Endothelial cell of umbilical vein (primary cell): Measurements from ENCODE around the gene CDC42EP4. TPM values are rescaled to one million over a fixed set of nuclear protein-coding genes. Genes with fewer than 3 reads are reported as not detected.

Experiments
- BruUV-seq: library from RNA; stranded (reverse); fragments of 400-500 nt; replicated peaks from 2 replicates; lab custom pipeline; 2021; lab: Mats Ljungman, UMichigan
- CTCF ChIA-PET: fragments of 300-600, 350-600 bp; sonication (Branson Sonifier 250); formaldehyde crosslinking; loops from one replicate; lab custom pipeline; 2021; ENCODE audit warnings: antibody characterized with exemption, inconsistent platforms; lab: Charles Lee
- POLR2A ChIA-PET: fragments of 300-600, 350-600 bp; sonication (Branson Sonifier 250); formaldehyde crosslinking; loops from one replicate; lab custom pipeline; 2021; ENCODE audit warnings: antibody characterized with exemption, inconsistent platforms; lab: Charles Lee
- DNase-seq: peaks from one replicate; pipeline ENCODE4 v3.0.0-alpha.2; 2011; ENCODE audit warnings: low read depth, low spot score
- FAIRE-seq: peaks from 2 replicates; lab custom pipeline; 2011; peaks lifted over from hg19 to GRCh38; lab: Jason Lieb, UNC
- H2AFZ ChIP-seq: 2 replicates; pipeline ENCODE4 v1.6.0; 2012; ENCODE audit warnings: low read depth, low read length, control low read depth, inconsistent platforms
- H3K27ac ChIP-seq: 2 replicates; pipeline ENCODE4 v1.5.1; 2011; ENCODE audit warnings: low read depth, mild to moderate bottlenecking, control low read depth, low read length, moderate library complexity; ENCODE audit not compliant: insufficient read depth
- H3K27me3 ChIP-seq, 2 experiments: 2 replicates each; pipeline versions ENCODE4 v1.6.0 to v1.6.1; 2011; ENCODE audit warnings: low read length in 2 of 2, mixed read lengths in 1 of 2; ENCODE audit not compliant: control insufficient read depth in 2 of 2, insufficient read depth in 2 of 2
- H3K36me3 ChIP-seq, 2 experiments: 2 replicates in 1 of 2; 3 replicates in 1 of 2; pipeline ENCODE4 v1.5.1; 2011; ENCODE audit warnings: low read length in 2 of 2, mild to moderate bottlenecking in 1 of 2, moderate library complexity in 1 of 2; ENCODE audit not compliant: control insufficient read depth in 2 of 2, insufficient read depth in 2 of 2; ENCODE audit errors: extremely low read depth in 1 of 2
- H3K4me1 ChIP-seq: 3 replicates; pipeline ENCODE4 v1.5.1; 2011; ENCODE audit warnings: mild to moderate bottlenecking, low read length; ENCODE audit not compliant: control insufficient read depth, insufficient read depth; ENCODE audit errors: extremely low read depth
- H3K4me2 ChIP-seq: 2 replicates; pipeline ENCODE4 v1.6.1; 2011; ENCODE audit warnings: low read length, control low read depth, mixed read lengths; ENCODE audit not compliant: insufficient read depth
- H3K4me3 ChIP-seq, 3 experiments: fragments of 200-600 bp in 1 of 3; sonication (generic), shearing (Covaris generic) in 1 of 3; replicated peaks in 1 of 3; 2 replicates each; pipeline ENCODE4 v1.5.1; 2011 to 2016; ENCODE audit warnings: control low read depth in 3 of 3, low read length in 3 of 3, mild to moderate bottlenecking in 2 of 3, inconsistent platforms in 1 of 3, low read depth in 1 of 3, moderate library complexity in 1 of 3; ENCODE audit not compliant: insufficient read depth in 1 of 3
- H3K79me2 ChIP-seq: 2 replicates; pipeline ENCODE4 v1.6.0; 2012; ENCODE audit warnings: low read length, inconsistent platforms; ENCODE audit not compliant: control insufficient read depth, insufficient read depth
- H3K9ac ChIP-seq: replicated peaks from 2 replicates; pipeline ENCODE3; 2011; ENCODE audit warnings: low read length, control low read depth; ENCODE audit not compliant: insufficient read depth; ENCODE audit errors: extremely low read depth
- H3K9me1 ChIP-seq: replicated peaks from 3 replicates; pipeline ENCODE4 v1.6.0; 2011; ENCODE audit warnings: mild to moderate bottlenecking, low read length; ENCODE audit not compliant: control insufficient read depth, insufficient read depth; ENCODE audit errors: extremely low read depth
- H3K9me3 ChIP-seq: replicated peaks from 2 replicates; pipeline ENCODE4 v1.5.1; 2012; ENCODE audit warnings: low read length, inconsistent platforms; ENCODE audit not compliant: control insufficient read depth, insufficient read depth
- H4K20me1 ChIP-seq: replicated peaks from 2 replicates; pipeline ENCODE3; 2011; ENCODE audit warnings: mild to moderate bottlenecking, low read length; ENCODE audit not compliant: control insufficient read depth, insufficient read depth; ENCODE audit errors: extremely low read depth
- EZH2 ChIP-seq: IDR thresholded peaks from 2 replicates; pipeline ENCODE4 v1.6.1; 2012; ENCODE audit warnings: borderline replicate concordance, low read depth, mild to moderate bottlenecking, moderate library complexity, low read length, inconsistent platforms; ENCODE audit not compliant: severe bottlenecking
- FOS ChIP-seq: IDR thresholded peaks from 2 replicates; pipeline ENCODE4 v1.6.1; 2011; ENCODE audit warnings: mild to moderate bottlenecking, low read length, moderate library complexity, borderline replicate concordance; ENCODE audit not compliant: insufficient read depth
- GATA2 ChIP-seq: IDR thresholded peaks from 2 replicates; pipeline ENCODE4 v1.7.0; 2011; ENCODE audit warnings: low read depth, mild to moderate bottlenecking, moderate library complexity, mixed read lengths, low read length; ENCODE audit not compliant: insufficient read length, insufficient read depth
- JUN ChIP-seq: IDR thresholded peaks from 2 replicates; pipeline ENCODE4 v1.6.1; 2011; ENCODE audit warnings: borderline replicate concordance, low read depth; ENCODE audit not compliant: insufficient read length, insufficient read depth
- MAX ChIP-seq: IDR thresholded peaks from 2 replicates; pipeline ENCODE4 v1.6.1; 2011; ENCODE audit not compliant: insufficient read depth, insufficient read length
- MYC ChIP-seq: IDR thresholded peaks from one replicate; pipeline ENCODE4 v1.6.1; 2011; ENCODE audit warnings: mild to moderate bottlenecking, low read depth, low read length
- POLR2A ChIP-seq: IDR thresholded peaks from 2 replicates; pipeline ENCODE4 v1.6.1; 2012; ENCODE audit warnings: low read depth, mild to moderate bottlenecking, control low read depth, low read length
- POLR2AphosphoS5 ChIP-seq: IDR thresholded peaks from 2 replicates; pipeline ENCODE4 v1.6.1; 2012; ENCODE audit warnings: low read depth, mild to moderate bottlenecking, control low read depth, low read length, moderate library complexity; ENCODE audit not compliant: insufficient read depth
- dilution Hi-C: fragments of 300-500 bp; cut with MboI; formaldehyde crosslinking; loops from one replicate; pipeline ENCODE4 v1.15.0; 2019; ENCODE audit warnings: low sequenced_read_pairs; ENCODE audit not compliant: extremely low pct_ligation_motif_present
- intact Hi-C: fragments of 100-400 bp; cut with micrococcal nuclease; formaldehyde crosslinking; loops from one replicate; pipeline ENCODE4 v1.10.0; 2022
- polyA plus RNA-seq, 4 experiments: library from polyadenylated mRNA; depleted of rRNA in 3 of 4; stranded (reverse) in 3 of 4; unstranded in 1 of 4; fragments of >200 nt; gene quantifications; 2 replicates each; pipeline versions ENCODE4 v1.2.1 to v1.2.3, GENCODE V29; 2011 to 2012; ENCODE audit warnings: missing spikeins in 1 of 4
- total RNA-seq: library from RNA; stranded (reverse); gene quantifications from 2 replicates; pipeline ENCODE4 v1.2.3, GENCODE V29; 2021
- TF ChIP-seq, protein P1 (sequence below), 2 donors: IDR thresholded peaks; 1 replicate in 1 of 2; 2 replicates in 1 of 2; pipeline ENCODE4 v1.5.1; 2011; ENCODE audit warnings: low read length in 2 of 2, mild to moderate bottlenecking in 2 of 2, moderate library complexity in 2 of 2, control low read depth in 1 of 2, inconsistent platforms in 1 of 2, low read depth in 1 of 2; ENCODE audit not compliant: insufficient read depth in 1 of 2; ENCODE audit errors: extremely low read depth in 1 of 2

CDC42EP4 gene
- total and polyA plus RNA-seq, 2 donors (not counting 3 experiments of a cell fraction or from before 2014, with no cell fraction given) = 11.4 to 19.6 TPM

GRCh38 chr17:73360961-73361761 lies 49.4 kb upstream of the CDC42EP4 start:
- Histone ChIP-seq H3K9me3 (no peaks in the 10 kb centered on the region), H3K27ac (no peak overlapping the region), H3K36me3 (no peaks in the 10 kb centered on the region), H4K20me1 (no peaks in the 10 kb centered on the region), H3K79me2 (no peaks in the 10 kb centered on the region), H3K4me1 (no peaks in the 10 kb centered on the region), H3K4me2 (no peak overlapping the region), H3K4me3 (no peak overlapping the region), H2AFZ (no peak overlapping the region), H3K9me1 (no peaks in the 10 kb centered on the region), H3K27me3 (no peaks in the 10 kb centered on the region), H3K9ac (no peak overlapping the region)
- BruUV-seq = no TSS peak
- TF ChIP-seq POLR2AphosphoS5 (no peak), MYC (no peak), MAX (no peak), FOS (no peak), POLR2A (no peak), EZH2 (no peak)
- CTCF ChIA-PET = interaction anchor here (1.4 kb wide), 1 partner anchor 13 kb away, joined by 3 read pairs; no protein-coding TSS in a partner anchor
- intact Hi-C loops = no loop called here
- FAIRE-seq (no peak), DNase-seq (no peak)
- POLR2A ChIA-PET = interaction anchor here (0.6 kb wide), 1 partner anchor 126 kb away, joined by 4 read pairs; no protein-coding TSS in a partner anchor
- dilution Hi-C loops = no loop called here

DNA sequence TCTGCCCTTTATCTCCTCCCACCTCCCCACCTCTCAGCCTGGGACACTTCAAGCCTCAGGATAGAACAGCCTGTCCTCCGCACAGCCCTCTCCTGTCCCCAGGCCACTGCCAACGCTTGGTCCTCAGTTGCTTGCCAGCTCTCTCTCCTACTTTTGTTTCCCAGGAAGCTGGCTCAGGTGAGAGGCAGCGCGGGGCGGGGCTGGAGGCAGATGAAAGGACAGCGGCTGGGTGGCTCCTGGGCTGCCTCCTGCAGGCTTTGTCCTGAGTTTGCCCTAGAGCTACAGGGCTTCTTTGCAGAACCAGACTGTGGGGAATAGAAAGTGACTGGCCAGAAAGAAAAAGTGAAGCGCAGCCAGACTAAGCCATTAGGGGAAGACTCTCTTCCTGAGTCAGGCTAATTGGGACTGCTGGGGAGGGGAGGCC lies 48.2 kb upstream of the CDC42EP4 start:
- H3K9me3 ChIP-seq = no peaks in the 10 kb centered on the region
- H3K27ac ChIP-seq = no peak overlapping the region
- FAIRE-seq (no peak), DNase-seq (no peak)
- no peak overlapping the region for H3K9ac ChIP-seq
- TF ChIP-seq MYC (no peak), POLR2A (no peak), POLR2AphosphoS5 (no peak), JUN (no peak), GATA2 (no peak), FOS (no peak), MAX (no peak), EZH2 (no peak)
- TF ChIP-seq, protein P1, sequence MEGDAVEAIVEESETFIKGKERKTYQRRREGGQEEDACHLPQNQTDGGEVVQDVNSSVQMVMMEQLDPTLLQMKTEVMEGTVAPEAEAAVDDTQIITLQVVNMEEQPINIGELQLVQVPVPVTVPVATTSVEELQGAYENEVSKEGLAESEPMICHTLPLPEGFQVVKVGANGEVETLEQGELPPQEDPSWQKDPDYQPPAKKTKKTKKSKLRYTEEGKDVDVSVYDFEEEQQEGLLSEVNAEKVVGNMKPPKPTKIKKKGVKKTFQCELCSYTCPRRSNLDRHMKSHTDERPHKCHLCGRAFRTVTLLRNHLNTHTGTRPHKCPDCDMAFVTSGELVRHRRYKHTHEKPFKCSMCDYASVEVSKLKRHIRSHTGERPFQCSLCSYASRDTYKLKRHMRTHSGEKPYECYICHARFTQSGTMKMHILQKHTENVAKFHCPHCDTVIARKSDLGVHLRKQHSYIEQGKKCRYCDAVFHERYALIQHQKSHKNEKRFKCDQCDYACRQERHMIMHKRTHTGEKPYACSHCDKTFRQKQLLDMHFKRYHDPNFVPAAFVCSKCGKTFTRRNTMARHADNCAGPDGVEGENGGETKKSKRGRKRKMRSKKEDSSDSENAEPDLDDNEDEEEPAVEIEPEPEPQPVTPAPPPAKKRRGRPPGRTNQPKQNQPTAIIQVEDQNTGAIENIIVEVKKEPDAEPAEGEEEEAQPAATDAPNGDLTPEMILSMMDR (IDR thresholded peaks at IDR 0.05; ENCODE audit: extremely low read depth in 1 of 2, insufficient read depth in 1 of 2, low read depth in 1 of 2, low read length in 2 of 2) = no peak
- no peaks in the 10 kb centered on the region for H3K27me3 ChIP-seq
- H3K36me3 ChIP-seq = no peaks in the 10 kb centered on the region
- ChIA-PET POLR2A (no interaction called here), CTCF (interaction anchor here (1.1 kb wide), 1 partner anchor 10 kb away, joined by 3 read pairs; no protein-coding TSS in a partner anchor)
- no peaks in the 10 kb centered on the region for H3K79me2 ChIP-seq
- BruUV-seq = no TSS peak
- intact Hi-C loops (no loop called here), dilution Hi-C loops (no loop called here)
- H3K4me1 ChIP-seq = no peaks in the 10 kb centered on the region
- no peaks in the 10 kb centered on the region for H4K20me1 ChIP-seq
- H2AFZ ChIP-seq = no peak overlapping the region
- no peaks in the 10 kb centered on the region for H3K9me1 ChIP-seq
- H3K4me3 ChIP-seq = no peak overlapping the region
- H3K4me2 ChIP-seq = no peak overlapping the region
